ENCODE data around the gene STT3B. TPM values are rescaled to one million over a fixed set of nuclear protein-coding genes. Genes with fewer than 3 reads are reported as not detected.

STT3B gene
- total and polyA plus RNA-seq, 8 donors, result 15.1 to 183 (median 49.1) TPM

- Histone ChIP-seq H3K4me3 (no peak overlapping the region), H3K4me1 (peaks cover 0 to 5% (median 2%) of the 10 kb centered on the region in 4 donors), H3K9me3 (no peaks in the 10 kb centered on the region), H3K36me3 (no peaks in the 10 kb centered on the region), H3K27me3 (no peaks in the 10 kb centered on the region), H3K27ac (no peak overlapping the region)
- TF ChIP-seq CTCF (IDR thresholded peaks at IDR 0.05), result no peak
- TF ChIP-seq EP300 (IDR thresholded peaks at IDR 0.05), result no peak
- no peak for TF ChIP-seq POLR2AphosphoS5 (IDR thresholded peaks at IDR 0.05)
- TF ChIP-seq POLR2A (IDR thresholded peaks at IDR 0.05), result no peak
- intact Hi-C loops (cut with DNase I; ENCODE audit: low total_unique reads), result no loop called here
- no peak for DNase-seq
These were observed 7.2 kb upstream of the STT3B start for GRCh38 chr3:31525532-31525931.

GRCh38 chr3:31529421-31529820 lies 3.3 kb upstream of the STT3B start:
- no peaks in the 10 kb centered on the region for H3K27me3 ChIP-seq
- whole genome bisulfite sequencing, 5 donors, result 0 to 27% (median 0%) methylated on average over 1 of the region's 1 CpG
- no peak overlapping the region for H3K4me3 ChIP-seq
- TF ChIP-seq EP300 (IDR thresholded peaks at IDR 0.05), result no peak
- TF ChIP-seq POLR2AphosphoS5 (IDR thresholded peaks at IDR 0.05), result no peak
- TF ChIP-seq POLR2A (IDR thresholded peaks at IDR 0.05), result no peak
- no peak for TF ChIP-seq CTCF (IDR thresholded peaks at IDR 0.05)
- intact Hi-C loops (cut with DNase I; ENCODE audit: low total_unique reads), result no loop called here
- H3K27ac ChIP-seq, result no peak overlapping the region
- no peaks in the 10 kb centered on the region for H3K36me3 ChIP-seq
- peaks cover 0 to 21% (median 9%) of the 10 kb centered on the region in 4 donors for H3K4me1 ChIP-seq
- no peak for DNase-seq
- H3K9me3 ChIP-seq, result no peaks in the 10 kb centered on the region

GRCh38 chr3:31530039-31530959 lies 2.4 kb upstream of the STT3B start:
- H3K9me3 ChIP-seq, result no peaks in the 10 kb centered on the region
- TF ChIP-seq EP300 (IDR thresholded peaks at IDR 0.05) (no peak), POLR2A (IDR thresholded peaks at IDR 0.05) (no peak), CTCF (IDR thresholded peaks at IDR 0.05) (no peak), POLR2AphosphoS5 (IDR thresholded peaks at IDR 0.05) (no peak)
- peak overlapping the region in 3 of 5 donors; percentile 97 to 98 (median 98) for H3K27ac ChIP-seq
- 86 to 89% (median 87%) methylated on average over 11 of the region's 11 CpGs for WGBS, 5 donors
- H3K27me3 ChIP-seq, result no peaks in the 10 kb centered on the region
- peak overlapping the region in 2 of 4 donors; percentile 95 to 98 for H3K4me3 ChIP-seq
- no peaks in the 10 kb centered on the region for H3K36me3 ChIP-seq
- intact Hi-C loops (cut with DNase I; ENCODE audit: low total_unique reads), result no loop called here
- H3K4me1 ChIP-seq, result peaks cover 2 to 30% (median 17%) of the 10 kb centered on the region in 4 donors
- no peak for DNase-seq

- H3K9me3 ChIP-seq, result no peaks in the 10 kb centered on the region
- H3K36me3 ChIP-seq, result no peaks in the 10 kb centered on the region
- WGBS, 5 donors, result 38 to 52% (median 46%) methylated on average over 4 of the region's 4 CpGs
- intact Hi-C loops (cut with DNase I; ENCODE audit: low total_unique reads), result no loop called here
- TF ChIP-seq POLR2AphosphoS5 (IDR thresholded peaks at IDR 0.05) (no peak), CTCF (IDR thresholded peaks at IDR 0.05) (no peak), EP300 (IDR thresholded peaks at IDR 0.05) (no peak), POLR2A (IDR thresholded peaks at IDR 0.05) (no peak)
- peaks cover 8 to 36% (median 23%) of the 10 kb centered on the region in 4 donors for H3K4me1 ChIP-seq
- H3K27ac ChIP-seq, result peak overlapping the region in 4 of 5 donors; percentile 97 to 99 (median 98)
- H3K4me3 ChIP-seq, result peak overlapping the region; percentile 92 to 98 (median 95)
- no peaks in the 10 kb centered on the region for H3K27me3 ChIP-seq
- DNase-seq, result no peak
These were observed 1.8 kb upstream of the STT3B start for GRCh38 chr3:31530960-31531335.

All from stomach (tissue), 9 donors.